Tibial nerve (tissue), 4 donors: Measurements from ENCODE around the gene LHX2. TPM values are rescaled to one million over a fixed set of nuclear protein-coding genes. Genes with fewer than 3 reads are reported as not detected.
"Not testable (repeated sequence)": the region's sequence is repeated elsewhere in the genome, so short reads cannot be mapped to it uniquely, and the experiment has no call there.

ENCODE experiments used
- DNase-seq, 2 donors: peaks; one replicate each; pipeline ENCODE4 v3.0.0-alpha.2; 2019; ENCODE audit warnings: low spot score in 2 of 2
- H3K27ac ChIP-seq, 4 donors: fragments of 200-600 bp; sonication (generic) in 3 of 4; one replicate each; pipeline ENCODE4 v1.5.1; 2017 to 2019; ENCODE audit warnings: mild to moderate bottlenecking in 1 of 4
- H3K27me3 ChIP-seq, 2 donors: fragments of 200-600 bp; sonication (generic) in 1 of 2; one replicate each; pipeline versions ENCODE4 v1.5.1 to v1.6.0; 2017 to 2019
- H3K36me3 ChIP-seq, 3 donors: fragments of 200-600 bp; sonication (generic); one replicate each; pipeline ENCODE4 v1.5.1; 2018 to 2019
- H3K4me1 ChIP-seq, 4 donors: fragments of 200-600 bp; sonication (generic) in 3 of 4; one replicate each; pipeline ENCODE4 v1.5.1; 2017 to 2019
- H3K4me3 ChIP-seq, 4 donors: fragments of 200-600 bp; sonication (generic) in 3 of 4; one replicate each; pipeline ENCODE4 v1.5.1; 2017 to 2019; ENCODE audit warnings: mild to moderate bottlenecking in 1 of 4, moderate library complexity in 1 of 4
- H3K9me3 ChIP-seq, 4 donors: fragments of 200-600 bp; sonication (generic) in 3 of 4; one replicate each; pipeline ENCODE4 v1.5.1; 2017 to 2019
- CTCF ChIP-seq, 5 experiments: fragments of 200-600 bp in 3 of 5; fragments of 450-650 bp in 2 of 5; sonication (generic) in 3 of 5; IDR thresholded peaks; one replicate each; pipeline ENCODE4 v1.5.1; 2016 to 2019; ENCODE audit warnings: antibody characterized with exemption in 5 of 5, mild to moderate bottlenecking in 3 of 5, moderate library complexity in 2 of 5
- EP300 ChIP-seq, 2 donors: sonication (generic); formaldehyde crosslinking; IDR thresholded peaks; one replicate each; pipeline ENCODE4 v1.6.1; 2017; ENCODE audit warnings: antibody characterized with exemption in 2 of 2, mild to moderate bottlenecking in 1 of 2
- POLR2A ChIP-seq, 2 donors: fragments of 450-650 bp; IDR thresholded peaks; one replicate each; pipeline ENCODE4 v1.6.1; 2017; ENCODE audit warnings: antibody characterized with exemption in 2 of 2, mild to moderate bottlenecking in 2 of 2, moderate library complexity in 2 of 2
- WGBS, 2 donors: methylation state at CpG; one replicate each; pipeline ENCODE4 v1.1.5; 2018; 5-methylcytosine and 5-hydroxymethylcytosine counted together
- total RNA-seq, 4 donors: library from RNA; depleted of rRNA; stranded (reverse); fragments of >200 nt; gene quantifications; one replicate each; pipeline ENCODE4 v1.1.0, GENCODE V29; 2016

Gene LHX2
- total RNA-seq, 4 donors from 2014 or later = not detected

DNA sequence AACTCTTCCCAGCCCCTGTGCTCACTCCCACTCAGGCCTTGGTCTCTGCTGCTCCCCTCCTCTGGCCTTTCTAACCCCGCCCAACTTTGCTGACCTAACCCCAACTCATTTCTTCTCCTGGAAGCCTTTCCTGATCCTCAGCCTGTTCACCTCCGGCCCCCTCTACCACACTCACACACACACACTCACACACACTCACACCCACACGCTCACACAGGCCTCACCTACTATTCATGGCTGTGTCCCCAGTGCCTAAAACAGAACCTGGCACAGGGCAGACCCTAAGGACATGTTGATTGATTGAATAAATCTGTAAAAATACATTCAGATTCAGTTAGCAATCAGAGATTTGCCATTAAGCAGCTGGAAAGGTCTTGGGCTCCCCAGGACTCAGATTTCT, 28.5 kb upstream of the LHX2 start:
- H3K27me3 ChIP-seq = peaks cover 0 to 33% of the 10 kb centered on the region in 2 donors

DNA sequence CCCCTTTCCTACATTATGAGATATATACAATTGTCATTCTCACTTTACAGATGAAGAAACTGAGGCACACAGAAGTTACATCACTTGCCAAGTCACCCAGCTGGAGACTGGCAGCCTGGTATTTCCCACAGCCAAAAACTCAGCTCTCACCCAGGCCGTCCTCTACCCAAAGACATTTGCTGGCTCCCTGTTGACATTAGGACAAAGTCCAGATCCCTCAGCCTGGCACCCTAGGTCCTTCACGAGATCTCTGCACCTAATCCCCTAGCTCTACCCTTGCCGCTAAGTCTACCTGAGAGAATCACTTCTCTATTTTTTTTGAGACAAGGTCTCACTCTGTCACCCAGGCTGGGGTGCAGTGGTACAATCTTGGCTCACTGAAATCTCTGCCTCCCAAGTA, 26.8 kb upstream of the LHX2 start:
- DNase-seq = no peak
- 91 to 97% methylated on average over 3 of the region's 3 CpGs for WGBS, 2 donors
- H3K4me1 ChIP-seq = no peaks in the 10 kb centered on the region
- no peak overlapping the region for H3K4me3 ChIP-seq
- H3K27ac ChIP-seq = no peak overlapping the region
- H3K27me3 ChIP-seq = peaks cover 0 to 40% of the 10 kb centered on the region in 2 donors
- TF ChIP-seq POLR2A (IDR thresholded peaks at IDR 0.05) = no peak
- no peak for TF ChIP-seq EP300 (IDR thresholded peaks at IDR 0.05)
- no peak for TF ChIP-seq CTCF (IDR thresholded peaks at IDR 0.05)
- no peaks in the 10 kb centered on the region for H3K36me3 ChIP-seq
- no peaks in the 10 kb centered on the region for H3K9me3 ChIP-seq

More for the DNA sequence above, 28.5 kb upstream of the LHX2 start:
- no peak for DNase-seq
- no peaks in the 10 kb centered on the region for H3K36me3 ChIP-seq
- H3K4me1 ChIP-seq = no peaks in the 10 kb centered on the region
- TF ChIP-seq POLR2A (IDR thresholded peaks at IDR 0.05) = no peak
- no peak for TF ChIP-seq CTCF (IDR thresholded peaks at IDR 0.05)
- TF ChIP-seq EP300 (IDR thresholded peaks at IDR 0.05) = no peak
- H3K4me3 ChIP-seq = no peak overlapping the region
- H3K27ac ChIP-seq = no peak overlapping the region
- no peaks in the 10 kb centered on the region for H3K9me3 ChIP-seq
- 85 to 88% methylated on average over 3 of the region's 3 CpGs for WGBS, 2 donors

GRCh38 chr9:123985869-123986268, 25.7 kb upstream of the LHX2 start:
- no peak for DNase-seq
- H3K4me3 ChIP-seq = no peak overlapping the region
- no peaks in the 10 kb centered on the region for H3K9me3 ChIP-seq
- TF ChIP-seq POLR2A (IDR thresholded peaks at IDR 0.05) = no peak
- no peak for TF ChIP-seq EP300 (IDR thresholded peaks at IDR 0.05)
- no peak overlapping the region for H3K27ac ChIP-seq
- H3K27me3 ChIP-seq = peaks cover 0 to 39% of the 10 kb centered on the region in 2 donors
- WGBS, 2 donors = 79 to 81% methylated on average over 4 of the region's 4 CpGs
- no peaks in the 10 kb centered on the region for H3K4me1 ChIP-seq
- H3K36me3 ChIP-seq = no peaks in the 10 kb centered on the region

DNA sequence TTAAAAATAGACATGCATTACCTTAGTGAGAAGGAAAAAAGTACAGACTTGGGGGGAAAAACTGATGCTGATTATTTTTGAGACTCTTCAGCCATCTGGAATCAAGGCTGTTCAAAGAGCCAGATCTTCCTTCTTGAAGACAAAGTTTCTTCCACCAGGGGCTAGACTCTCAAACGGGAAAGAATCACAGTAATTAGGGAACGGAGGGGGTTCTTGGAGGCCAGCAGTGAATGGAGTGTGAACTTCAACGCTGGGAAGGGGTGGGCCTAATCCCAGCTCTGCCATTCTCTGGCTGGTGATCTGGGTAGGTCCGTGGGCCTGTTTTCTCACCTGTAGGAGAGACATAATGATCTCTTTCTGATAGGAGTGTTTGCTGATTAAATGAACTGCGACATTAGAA, 21.1 kb upstream of the LHX2 start:
- Histone ChIP-seq H3K4me3 (no peak overlapping the region), H3K27ac (no peak overlapping the region), H3K36me3 (no peaks in the 10 kb centered on the region), H3K27me3 (peaks cover 0 to 46% of the 10 kb centered on the region in 2 donors), H3K4me1 (no peaks in the 10 kb centered on the region), H3K9me3 (no peaks in the 10 kb centered on the region)
- WGBS, 2 donors = 34 to 44% methylated on average over 5 of the region's 5 CpGs
- no peak for DNase-seq
- no peak for TF ChIP-seq CTCF (IDR thresholded peaks at IDR 0.05)
- no peak for TF ChIP-seq POLR2A (IDR thresholded peaks at IDR 0.05)
- no peak for TF ChIP-seq EP300 (IDR thresholded peaks at IDR 0.05)

GRCh38 chr9:123992679-123993078, 18.9 kb upstream of the LHX2 start:
- peaks cover 7 to 69% of the 10 kb centered on the region in 2 donors for H3K27me3 ChIP-seq
- DNase-seq, H3K36me3 ChIP-seq, H3K27ac ChIP-seq, H3K9me3 ChIP-seq, H3K4me3 ChIP-seq: not testable (repeated sequence)
- 60 to 78% methylated on average over 12 to 13 of the region's 16 CpGs for WGBS, 2 donors
- H3K4me1 ChIP-seq = peaks cover 0 to 14% (median 7%) of the 10 kb centered on the region in 4 donors

GRCh38 chr9:123996731-123997421, 14.7 kb upstream of the LHX2 start:
- WGBS, 2 donors = 7 to 13% methylated on average over 22 of the region's 23 CpGs
- peaks cover 10 to 77% of the 10 kb centered on the region in 2 donors for H3K27me3 ChIP-seq
- H3K36me3 ChIP-seq = no peaks in the 10 kb centered on the region
- no peaks in the 10 kb centered on the region for H3K9me3 ChIP-seq
- H3K4me1 ChIP-seq = peaks cover 0 to 36% (median 11%) of the 10 kb centered on the region in 4 donors
- no peak for TF ChIP-seq POLR2A (IDR thresholded peaks at IDR 0.05)
- TF ChIP-seq EP300 (IDR thresholded peaks at IDR 0.05) = no peak
- no peak for TF ChIP-seq CTCF (IDR thresholded peaks at IDR 0.05)
- H3K4me3 ChIP-seq = no peak overlapping the region
- H3K27ac ChIP-seq = no peak overlapping the region
- DNase-seq = no peak
